WI38 (cell line): Measurements from ENCODE around the gene NTN4.

ENCODE experiments used
- H3K4me3 ChIP-seq: 2 replicates; pipeline ENCODE4 v1.5.1; 2011; ENCODE audit warnings: low read depth, mild to moderate bottlenecking, control low read depth, low read length
- TF ChIP-seq, protein P1 (sequence below): IDR thresholded peaks from 2 replicates; pipeline ENCODE4 v1.5.1; 2012; ENCODE audit warnings: low read depth, mild to moderate bottlenecking, control low read depth, low read length

NTN4 gene

GRCh38 chr12:95790033-95790916, at the start of gene NTN4:
TSS of gene NTN4 (minus strand) at chr12:95790764. CDS start at chr12:95790309, 455 bp downstream.
- peak within 1 kb of the TSS; percentile 90 for H3K4me3 ChIP-seq
- TF ChIP-seq, protein P1, sequence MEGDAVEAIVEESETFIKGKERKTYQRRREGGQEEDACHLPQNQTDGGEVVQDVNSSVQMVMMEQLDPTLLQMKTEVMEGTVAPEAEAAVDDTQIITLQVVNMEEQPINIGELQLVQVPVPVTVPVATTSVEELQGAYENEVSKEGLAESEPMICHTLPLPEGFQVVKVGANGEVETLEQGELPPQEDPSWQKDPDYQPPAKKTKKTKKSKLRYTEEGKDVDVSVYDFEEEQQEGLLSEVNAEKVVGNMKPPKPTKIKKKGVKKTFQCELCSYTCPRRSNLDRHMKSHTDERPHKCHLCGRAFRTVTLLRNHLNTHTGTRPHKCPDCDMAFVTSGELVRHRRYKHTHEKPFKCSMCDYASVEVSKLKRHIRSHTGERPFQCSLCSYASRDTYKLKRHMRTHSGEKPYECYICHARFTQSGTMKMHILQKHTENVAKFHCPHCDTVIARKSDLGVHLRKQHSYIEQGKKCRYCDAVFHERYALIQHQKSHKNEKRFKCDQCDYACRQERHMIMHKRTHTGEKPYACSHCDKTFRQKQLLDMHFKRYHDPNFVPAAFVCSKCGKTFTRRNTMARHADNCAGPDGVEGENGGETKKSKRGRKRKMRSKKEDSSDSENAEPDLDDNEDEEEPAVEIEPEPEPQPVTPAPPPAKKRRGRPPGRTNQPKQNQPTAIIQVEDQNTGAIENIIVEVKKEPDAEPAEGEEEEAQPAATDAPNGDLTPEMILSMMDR: no peak

DNA sequence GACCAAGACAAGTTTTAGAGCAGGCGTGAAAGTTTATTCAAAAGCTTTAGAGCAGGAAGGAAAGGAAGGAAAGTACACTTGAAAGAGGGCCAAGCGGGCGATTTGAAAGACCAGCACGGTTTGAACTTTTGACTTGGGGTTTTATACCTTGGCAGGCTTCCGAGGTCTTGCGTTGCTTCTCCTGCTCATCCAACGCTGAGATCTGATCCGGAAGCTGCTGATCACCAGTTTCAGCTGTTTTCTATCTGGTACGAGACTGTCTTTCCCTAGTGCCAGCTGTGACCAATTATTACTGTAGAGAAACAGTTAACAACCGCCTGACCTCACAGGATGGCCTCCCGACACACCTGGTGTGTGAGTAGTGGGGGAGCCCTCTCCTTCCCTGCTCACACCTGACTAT, 47.6 kb upstream of the NTN4 start:
- no peak overlapping the region for H3K4me3 ChIP-seq
- TF ChIP-seq, protein P1: no peak

DNA sequence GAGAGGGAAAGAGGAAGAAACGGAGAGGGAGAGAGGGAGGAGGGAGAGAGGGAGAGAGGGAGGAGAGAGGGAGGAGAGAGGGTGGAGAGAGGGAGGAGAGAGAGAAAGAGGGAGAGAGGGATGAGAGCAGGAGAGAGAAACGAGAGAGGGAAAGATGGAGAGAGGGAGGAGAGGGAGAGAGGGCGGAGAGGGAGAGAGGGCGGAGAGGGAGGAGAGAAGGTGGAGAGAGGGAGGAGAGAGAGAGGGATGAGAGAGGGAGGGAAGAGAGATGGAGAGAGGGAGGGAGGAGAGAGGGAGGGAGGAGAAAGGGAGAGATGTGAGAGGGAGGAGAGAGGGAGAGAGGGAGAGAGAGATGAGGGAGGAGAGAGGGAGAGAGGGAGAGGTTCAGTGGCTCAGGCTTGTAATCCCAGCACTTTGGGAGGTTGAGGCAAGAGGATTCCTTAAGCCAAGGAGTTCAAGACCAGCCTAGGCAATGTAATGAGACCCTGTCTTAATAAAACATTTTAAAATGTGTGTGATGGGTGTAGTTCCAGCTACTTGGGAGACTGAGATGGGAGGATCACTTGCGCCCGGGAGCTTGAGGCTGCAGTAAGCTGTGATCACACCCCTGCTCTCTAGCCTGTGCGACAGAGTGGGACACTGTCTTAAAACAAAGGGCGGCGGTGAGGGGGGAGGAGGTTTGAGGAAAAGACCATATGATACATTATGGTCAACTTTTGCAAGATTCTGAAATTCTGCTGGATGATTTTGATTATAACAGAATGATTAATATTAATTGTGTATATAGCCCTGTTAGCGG, 46.9 kb upstream of the NTN4 start:
- TF ChIP-seq, protein P1: no peak
- H3K4me3 ChIP-seq: peak overlapping the region; percentile 27; the same call in 1 of the 2 replicates

DNA sequence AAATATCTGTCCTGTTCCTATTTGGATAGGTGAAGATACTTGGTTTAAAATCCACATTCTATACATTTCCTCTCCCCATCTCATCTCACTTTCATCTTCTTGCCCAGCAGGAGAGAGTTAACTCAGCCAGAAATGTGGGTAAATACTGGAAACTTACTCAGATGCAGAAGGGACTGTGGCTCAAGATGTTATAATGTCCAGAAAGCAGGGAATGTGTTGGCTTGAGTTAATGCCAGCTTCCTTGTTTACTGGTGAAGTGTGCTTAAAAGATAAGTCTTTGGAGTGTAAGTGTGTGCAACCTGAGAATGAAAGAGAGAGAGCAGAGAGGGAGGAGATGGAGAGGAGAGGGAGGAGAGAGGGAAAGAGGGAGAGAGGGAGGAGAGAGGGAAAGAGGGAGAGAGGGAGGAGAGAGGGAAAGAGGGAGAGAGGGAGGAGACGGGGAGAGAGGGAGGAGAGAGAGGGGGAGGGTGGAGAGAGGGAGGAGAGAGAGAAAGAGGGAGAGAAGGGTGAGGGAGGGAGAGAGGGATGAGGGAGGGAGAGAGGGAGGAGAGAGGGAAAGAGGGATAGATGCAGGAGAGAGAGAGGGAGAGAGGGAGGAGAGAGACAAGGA, 46.2 kb upstream of the NTN4 start:
- peak overlapping the region; percentile 27; the same call in 1 of the 2 replicates for H3K4me3 ChIP-seq
- TF ChIP-seq, protein P1: no peak

DNA sequence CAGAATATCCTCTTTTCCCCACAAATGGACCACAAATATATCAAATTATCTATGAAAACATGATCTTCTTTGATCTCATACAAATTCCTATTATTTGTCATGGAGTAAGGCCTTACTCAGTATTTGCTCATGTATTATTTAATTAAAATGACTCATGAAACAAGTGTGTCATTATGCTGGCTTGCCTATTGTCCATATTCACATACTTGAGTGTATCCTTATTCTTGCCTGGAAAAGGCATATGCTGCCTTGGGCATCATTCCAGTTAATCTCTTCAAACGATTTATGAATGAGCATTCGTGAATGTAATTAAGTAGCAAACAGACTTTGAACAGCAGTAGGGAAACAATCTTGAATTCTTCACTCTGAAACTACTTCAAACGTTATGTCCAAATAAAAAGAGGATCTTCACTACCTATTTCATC, 45.6 kb upstream of the NTN4 start:
- TF ChIP-seq, protein P1: no peak
- no peak overlapping the region for H3K4me3 ChIP-seq

GRCh38 chr12:95834572-95834971, 44.0 kb upstream of the NTN4 start:
- TF ChIP-seq, protein P1: no peak
- H3K4me3 ChIP-seq: no peak overlapping the region
